Muscle layer of duodenum (tissue), 2 donors: Measurements from ENCODE around the gene EFNA5.

Experiments
- H3K27ac ChIP-seq: one replicate; pipeline ENCODE4 v1.7.0; 2013; ENCODE audit warnings: mild to moderate bottlenecking, low read length
- H3K27me3 ChIP-seq: one replicate; pipeline ENCODE4 v1.7.0; 2013; ENCODE audit warnings: low read depth, mild to moderate bottlenecking, control low read depth, low read length
- H3K36me3 ChIP-seq, 2 donors: one replicate each; pipeline ENCODE4 v1.7.0; 2013; ENCODE audit warnings: low read length in 2 of 2, control low read depth in 1 of 2, mild to moderate bottlenecking in 1 of 2; ENCODE audit not compliant: insufficient read depth in 2 of 2, control insufficient read depth in 1 of 2
- H3K4me1 ChIP-seq, 2 donors: one replicate each; pipeline ENCODE4 v1.7.0; 2013; ENCODE audit warnings: low read length in 2 of 2, mild to moderate bottlenecking in 2 of 2, control low read depth in 1 of 2, moderate library complexity in 1 of 2; ENCODE audit not compliant: insufficient read depth in 2 of 2, control insufficient read depth in 1 of 2
- H3K4me3 ChIP-seq, 2 donors: one replicate each; pipeline ENCODE4 v1.7.0; 2013; ENCODE audit warnings: low read length in 2 of 2, low read depth in 1 of 2, mild to moderate bottlenecking in 1 of 2
- H3K9me3 ChIP-seq, 2 donors: one replicate each; pipeline ENCODE4 v1.7.0; 2013; ENCODE audit warnings: low read length in 2 of 2, control low read depth in 1 of 2, mild to moderate bottlenecking in 1 of 2; ENCODE audit not compliant: control insufficient read depth in 1 of 2
- donor health status: healthy.

EFNA5 gene

DNA sequence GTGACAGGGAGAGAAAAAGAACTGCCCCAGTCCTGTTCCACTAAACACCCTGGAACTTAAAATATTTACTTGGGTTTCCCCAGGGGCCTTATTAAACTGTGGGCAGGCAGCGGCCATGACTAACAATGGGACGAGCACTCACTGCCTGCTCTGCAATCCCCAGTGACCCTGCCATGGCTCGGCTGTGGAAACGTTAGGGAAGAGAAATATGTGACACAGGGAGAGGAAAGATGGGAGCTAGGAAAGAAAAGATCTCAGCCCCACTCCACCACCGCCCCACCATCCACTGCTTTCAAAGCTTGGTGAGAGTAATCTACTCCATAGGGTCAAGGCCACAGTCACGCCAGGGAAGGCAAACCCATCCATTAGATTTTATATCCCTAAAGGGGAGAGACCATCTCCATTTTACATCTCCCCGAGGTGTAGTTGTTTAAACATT, 117.6 kb downstream of the EFNA5 start:
- Histone ChIP-seq H3K4me1 (peaks cover 0 to 3% of the 10 kb centered on the region in 2 donors), H3K27ac (no peak overlapping the region)

DNA sequence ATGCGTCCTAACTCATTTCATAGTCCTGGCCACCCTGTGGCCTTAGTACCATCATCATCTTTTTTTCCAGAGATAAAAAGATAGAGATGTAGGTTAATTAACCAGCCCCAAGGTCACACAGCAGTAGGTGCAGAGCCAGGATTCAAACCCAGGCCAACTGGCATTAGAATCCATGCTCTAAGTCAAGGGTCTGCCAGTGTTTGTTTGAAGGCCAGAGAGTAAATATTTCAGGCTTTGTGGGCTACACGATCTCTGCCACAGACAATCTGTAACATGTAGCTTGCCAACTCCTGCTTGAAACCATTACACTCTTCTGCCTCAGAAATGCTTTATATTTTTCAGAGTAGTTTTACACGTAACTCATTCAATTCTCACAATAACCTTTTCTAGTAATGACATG, 119.6 kb downstream of the EFNA5 start:
- Histone ChIP-seq H3K36me3 (no peaks in the 10 kb centered on the region), H3K27me3 (no peaks in the 10 kb centered on the region), H3K4me1 (peaks cover 0 to 4% of the 10 kb centered on the region in 2 donors), H3K27ac (no peak overlapping the region), H3K4me3 (no peak overlapping the region), H3K9me3 (no peaks in the 10 kb centered on the region)

More for the DNA sequence above, 117.6 kb downstream of the EFNA5 start:
- no peaks in the 10 kb centered on the region for H3K9me3 ChIP-seq
- no peak overlapping the region for H3K4me3 ChIP-seq
- no peaks in the 10 kb centered on the region for H3K27me3 ChIP-seq
- H3K36me3 ChIP-seq = no peaks in the 10 kb centered on the region

DNA sequence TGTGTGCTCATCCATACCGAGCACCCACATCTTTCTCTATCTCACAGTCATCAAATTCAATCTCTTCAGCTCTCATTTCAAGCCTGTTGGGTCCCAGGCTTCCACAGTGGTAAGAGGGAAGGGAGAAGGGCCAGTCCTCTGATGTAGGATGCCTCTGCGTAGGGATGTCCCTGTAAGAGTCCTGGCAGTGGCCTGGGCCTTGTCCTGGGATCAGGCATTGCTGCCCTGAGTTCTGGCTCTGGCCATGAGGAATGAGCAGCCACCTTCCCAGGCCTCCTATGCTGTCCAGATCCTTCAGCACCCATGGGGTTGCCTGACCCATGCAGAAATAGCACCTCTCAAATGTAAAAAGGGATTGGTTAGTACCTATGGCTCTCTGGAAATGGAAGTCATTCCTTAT, 121.2 kb downstream of the EFNA5 start:
- Histone ChIP-seq H3K4me1 (peaks cover 0 to 7% of the 10 kb centered on the region in 2 donors), H3K27me3 (no peaks in the 10 kb centered on the region), H3K27ac (no peak overlapping the region), H3K9me3 (no peaks in the 10 kb centered on the region), H3K36me3 (no peaks in the 10 kb centered on the region), H3K4me3 (no peak overlapping the region)

DNA sequence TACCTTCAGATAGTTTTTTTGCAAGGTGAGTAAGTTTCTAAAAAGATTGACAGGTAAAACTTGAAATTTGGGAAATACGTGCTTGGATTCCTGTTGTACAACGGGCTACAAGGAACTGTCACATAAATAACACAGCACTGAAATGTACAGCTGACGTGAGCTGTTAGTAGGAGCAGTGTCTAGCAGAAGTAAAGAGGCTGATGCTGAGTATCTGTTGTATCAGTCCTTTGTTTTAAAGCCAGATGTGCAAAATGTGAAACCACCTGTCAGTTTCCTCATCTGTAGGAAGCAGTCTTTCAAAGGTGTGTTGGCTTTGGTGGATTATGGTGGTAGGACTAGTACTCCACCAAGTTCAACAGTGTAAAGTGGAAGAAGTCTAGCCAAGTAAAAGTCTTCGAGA, 122.3 kb downstream of the EFNA5 start:
- Histone ChIP-seq H3K4me3 (no peak overlapping the region), H3K4me1 (peaks cover 0 to 17% of the 10 kb centered on the region in 2 donors), H3K27ac (no peak overlapping the region), H3K9me3 (no peaks in the 10 kb centered on the region), H3K27me3 (no peaks in the 10 kb centered on the region), H3K36me3 (no peaks in the 10 kb centered on the region)

DNA sequence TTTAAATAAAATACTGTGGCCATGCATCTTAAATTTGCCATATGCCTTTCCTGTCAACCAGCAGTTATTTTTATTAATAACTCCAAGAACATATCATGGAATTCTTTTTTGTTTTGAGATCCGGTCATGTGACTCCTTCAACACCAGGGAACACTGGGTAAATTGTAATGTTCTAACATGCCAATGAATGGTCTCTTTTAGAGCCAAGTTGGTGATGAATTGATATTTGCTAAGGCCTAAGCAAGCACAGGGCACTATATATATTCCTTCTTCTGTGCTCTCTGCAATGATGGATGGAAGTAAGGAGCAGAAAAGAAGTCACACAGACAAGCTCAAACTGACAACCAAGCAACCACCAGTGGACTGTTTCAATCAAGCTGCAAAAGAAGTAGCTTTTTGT, 124.0 kb downstream of the EFNA5 start:
- no peaks in the 10 kb centered on the region for H3K27me3 ChIP-seq
- H3K4me3 ChIP-seq = no peak overlapping the region
- no peaks in the 10 kb centered on the region for H3K36me3 ChIP-seq
- H3K4me1 ChIP-seq = peaks cover 0 to 30% of the 10 kb centered on the region in 2 donors
- H3K27ac ChIP-seq = no peak overlapping the region
- no peaks in the 10 kb centered on the region for H3K9me3 ChIP-seq

DNA sequence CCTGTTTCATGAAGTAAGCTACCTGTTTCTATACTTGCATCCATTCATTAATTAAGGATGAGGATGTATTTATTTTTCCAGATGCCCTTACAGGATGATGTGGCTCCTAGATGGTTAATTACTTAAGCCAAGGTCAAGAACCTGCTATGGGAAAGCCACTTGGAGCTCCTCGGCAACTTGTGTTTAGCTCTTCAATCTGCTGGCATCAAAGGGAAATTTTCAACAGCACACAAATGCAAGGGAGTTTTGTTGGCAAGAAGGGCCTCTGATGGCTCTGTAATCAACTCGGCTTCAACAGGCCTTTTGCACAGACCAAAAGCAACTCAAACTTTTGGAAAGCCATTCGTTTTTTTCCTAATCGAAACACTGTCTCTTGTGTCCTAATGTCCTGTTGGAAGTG, 125.3 kb downstream of the EFNA5 start:
- Histone ChIP-seq H3K27ac (no peak overlapping the region), H3K36me3 (no peaks in the 10 kb centered on the region), H3K4me1 (peaks cover 0 to 33% of the 10 kb centered on the region in 2 donors), H3K4me3 (no peak overlapping the region), H3K9me3 (no peaks in the 10 kb centered on the region), H3K27me3 (no peaks in the 10 kb centered on the region)

DNA sequence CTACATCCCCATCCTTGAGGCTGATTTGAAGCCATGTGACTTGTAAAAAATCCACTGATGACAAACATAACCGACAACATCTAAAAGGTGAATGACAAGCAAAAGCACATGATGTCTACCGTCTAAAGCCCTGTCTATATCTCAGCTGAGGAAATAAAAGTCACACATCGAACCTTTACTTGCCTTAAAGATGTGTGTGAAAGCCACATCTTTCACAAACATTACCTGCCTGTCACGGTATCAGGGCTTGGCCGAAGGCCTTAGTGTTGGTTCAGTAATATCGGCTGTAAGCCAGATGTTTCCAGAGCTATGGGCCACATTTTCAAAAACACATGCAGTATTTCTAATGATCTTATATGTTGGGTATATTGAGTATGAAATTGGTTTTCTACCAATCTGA, 125.8 kb downstream of the EFNA5 start:
- Histone ChIP-seq H3K36me3 (no peaks in the 10 kb centered on the region), H3K27me3 (no peaks in the 10 kb centered on the region), H3K9me3 (no peaks in the 10 kb centered on the region), H3K4me3 (no peak overlapping the region), H3K4me1 (peaks cover 0 to 33% of the 10 kb centered on the region in 2 donors), H3K27ac (no peak overlapping the region)

DNA sequence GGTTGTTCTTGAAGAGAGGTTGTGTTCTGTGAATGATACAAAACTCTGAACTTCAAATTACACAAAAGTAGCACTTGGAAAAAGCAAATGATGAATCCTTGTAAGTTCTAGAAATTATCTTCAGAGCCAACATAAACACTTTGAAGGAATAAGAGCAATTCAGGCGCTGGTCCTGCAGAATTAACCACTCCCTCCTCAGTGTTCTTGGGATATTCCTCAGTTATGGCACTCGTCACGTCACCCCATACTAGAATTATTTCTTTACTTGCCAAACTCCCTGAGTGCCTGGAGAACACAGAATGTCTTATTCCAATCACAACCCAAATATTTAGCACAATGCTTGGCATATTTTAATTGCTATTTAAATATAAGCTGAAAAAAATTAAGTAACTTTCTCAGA, 126.3 kb downstream of the EFNA5 start:
- no peaks in the 10 kb centered on the region for H3K36me3 ChIP-seq
- no peak overlapping the region for H3K27ac ChIP-seq
- H3K4me3 ChIP-seq = no peak overlapping the region
- H3K4me1 ChIP-seq = peaks cover 0 to 33% of the 10 kb centered on the region in 2 donors
- H3K27me3 ChIP-seq = no peaks in the 10 kb centered on the region
- no peaks in the 10 kb centered on the region for H3K9me3 ChIP-seq

DNA sequence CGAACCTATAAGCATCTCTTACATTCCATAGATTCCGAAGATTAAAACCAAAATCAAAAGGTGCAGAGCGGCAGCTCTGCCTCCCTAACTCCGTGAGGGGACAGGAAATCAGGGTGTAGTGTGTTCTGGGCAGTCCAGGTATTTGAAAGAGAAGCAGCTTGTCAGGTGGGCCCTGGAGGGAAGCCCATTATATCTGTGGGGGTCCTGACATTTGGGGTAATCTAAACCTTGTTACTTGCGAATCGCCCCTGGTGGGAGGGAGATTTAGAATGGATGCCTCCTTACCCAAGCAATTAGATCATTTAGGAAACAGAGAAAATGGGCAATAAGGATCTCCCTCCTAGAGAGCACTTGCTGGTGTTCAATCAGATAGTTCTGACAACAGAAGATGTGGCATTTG, 126.9 kb downstream of the EFNA5 start:
- no peaks in the 10 kb centered on the region for H3K27me3 ChIP-seq
- peaks cover 0 to 33% of the 10 kb centered on the region in 2 donors for H3K4me1 ChIP-seq
- no peak overlapping the region for H3K4me3 ChIP-seq
- H3K27ac ChIP-seq = no peak overlapping the region
- no peaks in the 10 kb centered on the region for H3K36me3 ChIP-seq
- no peaks in the 10 kb centered on the region for H3K9me3 ChIP-seq

DNA sequence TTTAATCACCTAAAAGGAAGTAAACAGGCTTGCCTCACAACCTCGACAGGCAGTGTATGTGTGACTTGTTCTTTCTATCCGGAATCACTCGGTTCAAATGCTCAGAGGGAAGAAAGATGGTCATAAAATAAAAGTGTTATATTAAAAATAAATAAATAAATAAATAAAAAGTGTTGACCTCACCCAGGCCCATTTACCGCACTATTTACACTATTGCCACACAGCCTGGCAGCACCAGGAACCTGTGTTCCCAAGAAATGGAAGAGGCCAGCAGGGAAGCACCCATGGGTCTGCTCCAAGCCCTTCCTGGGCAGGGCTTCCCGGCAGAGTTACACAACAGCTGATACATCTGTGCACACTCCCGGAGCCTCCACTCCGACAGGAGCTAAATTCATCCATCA, 127.9 kb downstream of the EFNA5 start:
- Histone ChIP-seq H3K4me3 (no peak overlapping the region), H3K4me1 (peaks cover 0 to 33% of the 10 kb centered on the region in 2 donors), H3K27ac (no peak overlapping the region), H3K27me3 (no peaks in the 10 kb centered on the region), H3K9me3 (no peaks in the 10 kb centered on the region), H3K36me3 (no peaks in the 10 kb centered on the region)

DNA sequence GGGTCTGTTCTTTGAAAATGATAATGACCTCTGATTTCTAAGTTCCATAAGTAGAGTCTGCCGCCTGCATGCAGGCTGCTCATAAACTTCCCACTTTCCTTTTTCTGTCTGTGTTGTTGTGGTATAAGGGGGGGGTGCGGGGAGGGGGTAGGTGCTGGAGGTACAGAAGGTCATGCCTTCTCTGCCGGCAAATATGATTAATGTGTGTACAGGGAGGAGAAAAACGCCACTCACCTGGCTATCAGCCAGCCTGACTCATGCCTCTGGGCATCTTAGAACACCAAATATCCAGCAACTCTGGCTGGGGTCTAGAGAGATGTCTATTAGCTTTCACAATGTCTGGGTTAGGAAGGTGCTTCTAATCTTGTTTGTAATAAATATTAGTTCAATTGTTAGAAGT, 128.3 kb downstream of the EFNA5 start:
- Histone ChIP-seq H3K36me3 (no peaks in the 10 kb centered on the region), H3K27me3 (no peaks in the 10 kb centered on the region), H3K27ac (peak overlapping the region; percentile 35), H3K9me3 (no peaks in the 10 kb centered on the region), H3K4me3 (no peak overlapping the region), H3K4me1 (peaks cover 0 to 33% of the 10 kb centered on the region in 2 donors)

DNA sequence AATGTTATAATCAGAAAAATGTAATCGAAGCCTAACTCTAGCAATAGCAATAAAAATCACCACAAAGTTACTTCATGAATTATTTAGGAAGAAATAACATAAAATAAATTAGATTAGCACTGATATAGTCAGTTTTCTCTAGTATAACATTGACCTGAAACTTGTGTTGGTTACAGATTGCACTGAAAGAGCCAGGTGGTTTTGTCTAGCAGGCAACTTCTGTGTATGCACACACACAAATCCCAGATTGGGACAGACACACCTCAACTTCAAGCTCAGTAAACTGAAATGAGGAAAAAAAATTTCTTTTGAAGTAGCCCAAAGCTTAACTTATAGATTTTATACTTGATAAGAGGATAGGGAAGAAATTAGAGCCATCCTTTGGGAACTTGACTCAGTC, 129.3 kb downstream of the EFNA5 start:
- H3K4me1 ChIP-seq = peaks cover 0 to 33% of the 10 kb centered on the region in 2 donors
- no peak overlapping the region for H3K27ac ChIP-seq

More for the DNA sequence above, 129.3 kb downstream of the EFNA5 start:
- Histone ChIP-seq H3K27me3 (no peaks in the 10 kb centered on the region), H3K4me3 (no peak overlapping the region), H3K9me3 (no peaks in the 10 kb centered on the region), H3K36me3 (no peaks in the 10 kb centered on the region)
